Skeletal muscle tissue (tissue), 4 donors: Measurements from ENCODE around the gene ANKRD65. TPM values are rescaled to one million over a fixed set of nuclear protein-coding genes. Genes with fewer than 3 reads are reported as not detected.
A peak's percentile ranks its signal among the peaks of the same experiment; 100 is the strongest.

Experiments
- H3K27ac ChIP-seq: one replicate; pipeline ENCODE4 v1.7.0; 2013; ENCODE audit warnings: mild to moderate bottlenecking, low read depth, low read length, inconsistent platforms
- H3K27me3 ChIP-seq, 3 donors: one replicate each; pipeline ENCODE4 v1.7.0; 2013; ENCODE audit warnings: low read length in 3 of 3; ENCODE audit not compliant: control insufficient read depth in 3 of 3, insufficient read depth in 3 of 3
- H3K36me3 ChIP-seq, 3 donors: one replicate each; pipeline ENCODE4 v1.7.0; 2013; ENCODE audit warnings: low read length in 3 of 3; ENCODE audit not compliant: control insufficient read depth in 3 of 3, insufficient read depth in 3 of 3
- H3K4me1 ChIP-seq, 3 donors: one replicate each; pipeline ENCODE4 v1.7.0; 2013; ENCODE audit warnings: low read length in 3 of 3, mild to moderate bottlenecking in 3 of 3; ENCODE audit not compliant: control insufficient read depth in 3 of 3, insufficient read depth in 3 of 3
- H3K4me3 ChIP-seq, 3 donors: one replicate each; pipeline ENCODE4 v1.7.0; 2013; ENCODE audit warnings: low read length in 3 of 3
- H3K9ac ChIP-seq, 3 donors: one replicate each; pipeline ENCODE4 v1.7.0; 2013; ENCODE audit warnings: low read length in 3 of 3, mild to moderate bottlenecking in 3 of 3, moderate library complexity in 2 of 3, low read depth in 1 of 3
- H3K9me3 ChIP-seq, 3 donors: one replicate each; pipeline ENCODE4 v1.7.0; 2013; ENCODE audit warnings: low read length in 3 of 3; ENCODE audit not compliant: control insufficient read depth in 3 of 3
- total RNA-seq: library from RNA; depleted of rRNA; stranded (reverse); fragments of >200 nt; gene quantifications from one replicate; pipeline ENCODE4 v1.2.3, GENCODE V29; 2014
- donor health status: Osteomylitis.

ANKRD65 gene
- total RNA-seq, 1 donor from 2014 or later, result 5.7 TPM

DNA sequence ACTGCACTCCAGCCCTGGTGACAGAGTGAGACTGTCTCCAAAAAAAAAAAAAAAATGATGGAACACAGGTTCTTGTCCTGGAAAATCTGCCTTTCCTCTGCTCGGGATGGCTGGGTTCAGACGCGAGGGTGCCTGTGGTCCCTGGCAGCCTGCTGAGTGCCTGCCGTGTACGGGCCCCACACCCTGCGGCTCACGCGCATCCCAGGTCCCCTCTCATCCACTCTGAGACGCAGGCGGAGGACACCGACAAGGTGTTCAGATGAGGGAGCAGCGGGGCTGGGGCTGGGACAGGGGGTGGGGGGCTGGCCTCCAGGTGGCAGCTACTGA is 4.3 kb upstream of the ANKRD65 start:
- Histone ChIP-seq H3K27me3 (peaks cover 0 to 22% (median 5%) of the 10 kb centered on the region in 3 donors), H3K4me1 (peaks cover 9 to 15% (median 10%) of the 10 kb centered on the region in 3 donors), H3K27ac (no peak overlapping the region), H3K36me3 (no peaks in the 10 kb centered on the region), H3K9ac (no peak overlapping the region), H3K4me3 (no peak overlapping the region), H3K9me3 (no peaks in the 10 kb centered on the region)

DNA sequence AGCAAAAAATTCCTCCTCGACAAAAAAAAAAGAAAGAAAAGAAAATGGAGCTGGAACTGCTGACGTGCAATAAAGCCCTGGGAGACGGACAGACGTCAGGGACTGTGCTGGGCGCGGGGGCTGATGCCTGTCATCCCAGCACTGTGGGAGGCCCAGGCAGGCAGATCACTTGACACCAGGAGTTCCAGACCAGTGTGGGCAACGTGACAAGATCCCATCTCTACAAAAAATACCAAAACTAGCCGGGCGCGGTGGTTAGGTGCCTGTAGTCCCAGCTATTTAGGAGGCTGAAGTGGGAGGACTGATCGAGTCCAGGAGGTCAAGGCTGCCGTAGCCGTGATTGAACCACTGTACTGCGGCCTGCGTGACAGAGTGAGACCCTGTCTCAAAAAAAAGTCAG is 3.6 kb upstream of the ANKRD65 start:
- H3K4me1 ChIP-seq, result peaks cover 3 to 8% (median 4%) of the 10 kb centered on the region in 3 donors
- no peak overlapping the region for H3K27ac ChIP-seq
- no peaks in the 10 kb centered on the region for H3K9me3 ChIP-seq
- H3K27me3 ChIP-seq, result peaks cover 0 to 19% (median 5%) of the 10 kb centered on the region in 3 donors
- no peak overlapping the region for H3K9ac ChIP-seq
- H3K4me3 ChIP-seq, result no peak overlapping the region
- H3K36me3 ChIP-seq, result no peaks in the 10 kb centered on the region

DNA sequence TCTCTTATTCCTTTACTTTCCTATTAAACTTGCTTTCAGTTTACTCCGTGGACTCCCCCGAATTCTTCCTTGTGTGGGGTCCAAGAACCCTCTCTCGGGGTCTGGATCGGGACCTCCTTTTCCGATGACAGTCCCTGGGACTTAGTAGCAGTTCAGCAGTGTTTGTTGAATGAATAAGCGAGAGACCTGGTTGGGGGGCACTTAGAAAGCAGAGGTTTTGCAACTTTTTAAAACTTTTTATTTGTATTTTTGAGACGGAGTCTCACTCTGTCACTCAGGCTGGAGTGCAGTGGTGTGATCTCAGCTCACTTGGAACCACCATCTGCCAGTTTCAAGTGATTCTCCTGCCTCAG is 2.1 kb upstream of the ANKRD65 start:
- Histone ChIP-seq H3K9ac (no peak overlapping the region), H3K9me3 (no peaks in the 10 kb centered on the region), H3K36me3 (no peaks in the 10 kb centered on the region), H3K4me1 (peaks cover 0 to 5% (median 2%) of the 10 kb centered on the region in 3 donors), H3K27ac (no peak overlapping the region), H3K4me3 (no peak overlapping the region), H3K27me3 (peaks cover 0 to 15% (median 2%) of the 10 kb centered on the region in 3 donors)

DNA sequence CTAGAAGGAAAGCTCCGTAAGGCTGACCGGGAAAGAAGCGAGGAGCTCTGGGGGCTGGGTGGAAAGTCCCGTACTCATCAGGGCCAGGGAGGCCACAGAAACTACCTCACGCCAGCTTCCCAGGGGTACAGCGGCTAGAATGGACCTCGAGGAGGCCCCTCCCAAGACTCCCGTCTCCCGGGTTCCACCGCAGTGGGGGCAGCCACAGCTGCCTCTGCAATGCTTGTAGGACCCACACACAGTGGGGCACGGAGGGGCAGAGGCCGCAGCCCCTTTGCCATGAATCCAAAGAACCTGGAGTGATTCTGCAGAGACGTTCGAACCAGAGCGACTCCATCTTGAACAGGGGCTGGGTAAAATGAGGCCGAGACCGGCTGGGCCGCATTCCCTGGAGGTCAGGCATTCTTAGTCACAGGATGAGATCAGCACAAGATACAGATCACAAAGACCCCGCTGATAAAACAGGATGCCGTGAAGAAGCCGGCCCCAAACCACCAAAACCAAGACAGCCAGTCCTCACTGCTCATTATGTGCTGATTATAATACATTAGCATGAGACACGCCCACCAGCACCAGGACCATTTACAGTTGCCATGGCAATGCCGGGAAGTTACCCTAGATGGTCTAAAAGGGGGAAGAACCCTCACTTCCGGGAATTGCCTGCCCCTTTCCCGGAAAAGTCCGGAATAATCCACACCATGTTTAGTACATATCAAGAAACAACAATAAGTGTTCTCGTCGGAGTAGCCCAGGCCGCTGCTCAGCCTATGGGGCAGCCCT is 1.6 kb upstream of the ANKRD65 start:
- H3K9me3 ChIP-seq, result no peaks in the 10 kb centered on the region
- no peaks in the 10 kb centered on the region for H3K36me3 ChIP-seq
- no peak overlapping the region for H3K4me3 ChIP-seq
- H3K27ac ChIP-seq, result no peak overlapping the region
- H3K4me1 ChIP-seq, result peaks cover 0 to 5% (median 2%) of the 10 kb centered on the region in 3 donors
- H3K27me3 ChIP-seq, result peaks cover 0 to 13% (median 0%) of the 10 kb centered on the region in 3 donors
- H3K9ac ChIP-seq, result no peak overlapping the region

DNA sequence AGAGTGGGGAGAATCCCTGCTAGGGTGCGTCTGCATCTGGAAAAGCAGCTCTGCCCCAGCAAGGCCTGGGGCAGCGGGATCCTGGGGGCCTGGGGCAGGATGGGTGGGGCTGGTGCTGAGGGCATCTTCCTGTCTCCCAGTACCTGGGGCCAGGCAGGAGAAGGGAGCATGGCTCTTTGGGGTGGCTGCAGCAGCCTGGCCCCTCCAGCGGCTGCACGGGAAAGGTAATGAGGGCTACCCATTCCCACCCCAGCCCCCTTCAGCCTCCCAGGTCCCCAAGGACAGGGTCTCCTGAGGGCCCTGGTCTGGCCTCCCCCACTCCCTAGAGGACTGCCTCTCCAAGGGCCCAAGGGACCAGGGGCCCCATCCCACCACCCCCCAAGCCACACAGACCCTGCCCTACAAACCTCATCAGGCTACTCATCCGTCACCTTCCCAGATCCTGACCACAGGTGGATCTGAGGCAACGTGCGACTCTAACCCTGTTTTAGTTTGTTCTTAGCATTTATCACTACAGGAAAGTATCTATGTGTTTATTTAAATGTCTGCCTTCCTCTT is 910 bp upstream of the ANKRD65 start:
- Histone ChIP-seq H3K4me3 (no peak overlapping the region), H3K9me3 (no peaks in the 10 kb centered on the region), H3K36me3 (no peaks in the 10 kb centered on the region), H3K27me3 (peaks cover 0 to 13% (median 0%) of the 10 kb centered on the region in 3 donors), H3K9ac (no peak overlapping the region), H3K27ac (no peak overlapping the region), H3K4me1 (peaks cover 0 to 5% (median 2%) of the 10 kb centered on the region in 3 donors)

DNA sequence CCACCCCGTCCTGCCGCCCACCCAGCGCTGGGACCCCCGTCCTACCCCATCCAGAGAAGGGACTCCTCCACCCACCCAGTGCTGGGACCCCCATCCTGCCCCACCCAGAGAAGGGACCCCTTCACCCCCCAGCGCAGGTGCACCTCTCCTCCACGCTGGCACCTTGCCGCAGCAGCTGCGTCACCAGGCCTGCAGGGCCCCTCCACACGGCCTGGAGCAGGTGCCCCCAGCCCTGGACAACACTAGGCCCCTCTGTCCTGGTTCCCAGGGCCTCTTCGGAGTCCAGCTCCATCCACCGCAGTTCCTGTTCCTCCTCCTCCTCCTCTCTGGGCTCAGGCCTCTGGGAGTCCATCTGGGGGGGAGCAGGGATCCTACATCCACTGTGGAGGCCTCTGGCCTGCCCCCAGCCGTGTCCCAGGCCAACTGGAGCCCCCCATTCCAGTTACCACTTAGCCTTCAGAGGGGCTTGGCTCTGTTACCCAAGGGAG is 378 bp downstream of the ANKRD65 start:
- Histone ChIP-seq H3K27ac (no peak overlapping the region), H3K4me3 (no peak overlapping the region), H3K9ac (peak overlapping the region in 1 of 3 donors; percentile 25), H3K9me3 (no peaks in the 10 kb centered on the region), H3K27me3 (peaks cover 0 to 10% (median 0%) of the 10 kb centered on the region in 3 donors), H3K36me3 (no peaks in the 10 kb centered on the region), H3K4me1 (peaks cover 0 to 5% (median 2%) of the 10 kb centered on the region in 3 donors)

DNA sequence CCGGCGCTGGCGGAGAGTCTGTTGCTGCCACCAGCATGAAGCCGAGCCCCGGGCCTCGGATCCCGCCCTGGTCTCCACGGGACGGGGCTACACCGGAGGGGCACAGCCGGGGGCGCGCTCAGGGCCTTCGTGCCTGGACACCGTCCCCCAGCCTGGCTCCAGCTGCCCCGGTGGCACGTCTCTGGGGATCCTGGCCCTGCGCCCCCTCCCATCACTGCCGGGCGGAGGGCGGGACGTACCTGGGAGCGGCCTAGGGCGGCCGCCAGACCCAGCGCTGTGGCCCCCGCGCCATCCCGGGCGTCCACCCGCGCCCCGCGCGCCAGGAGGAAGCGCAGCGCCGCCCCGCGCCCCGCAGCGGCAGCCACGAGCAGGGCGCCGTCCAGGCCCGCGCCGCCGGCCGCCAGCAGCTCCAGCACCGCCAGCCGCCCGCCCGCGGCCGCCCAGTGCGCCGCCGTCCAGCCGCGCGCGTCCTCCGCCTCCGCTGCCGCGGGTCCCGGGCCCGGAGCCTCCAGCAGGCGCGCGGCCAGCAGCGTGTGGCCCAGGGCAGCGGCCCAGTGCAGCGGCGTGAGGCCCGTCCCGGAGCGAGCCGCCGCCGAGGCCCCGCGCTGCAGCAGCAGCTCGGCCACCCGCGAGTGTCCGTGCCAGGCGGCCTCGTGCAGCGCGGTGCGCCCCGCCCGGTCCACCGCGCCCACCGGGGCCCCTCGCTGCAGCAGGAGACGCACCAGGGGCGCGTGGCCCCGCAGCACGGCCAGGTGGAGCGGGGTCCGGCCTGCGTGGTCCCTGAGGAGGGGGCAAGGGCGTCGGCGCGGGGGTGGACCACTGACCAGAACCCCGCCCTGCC is 1.0 kb downstream of the ANKRD65 start:
- H3K27ac ChIP-seq, result no peak overlapping the region
- H3K4me3 ChIP-seq, result peak overlapping the region; percentile 23 to 52 (median 51)
- peak overlapping the region in 2 of 3 donors; percentile 68 to 74 for H3K9ac ChIP-seq
- peaks cover 0 to 10% (median 0%) of the 10 kb centered on the region in 3 donors for H3K27me3 ChIP-seq
- H3K36me3 ChIP-seq, result no peaks in the 10 kb centered on the region
- peaks cover 0 to 5% (median 2%) of the 10 kb centered on the region in 3 donors for H3K4me1 ChIP-seq
- H3K9me3 ChIP-seq, result no peaks in the 10 kb centered on the region

DNA sequence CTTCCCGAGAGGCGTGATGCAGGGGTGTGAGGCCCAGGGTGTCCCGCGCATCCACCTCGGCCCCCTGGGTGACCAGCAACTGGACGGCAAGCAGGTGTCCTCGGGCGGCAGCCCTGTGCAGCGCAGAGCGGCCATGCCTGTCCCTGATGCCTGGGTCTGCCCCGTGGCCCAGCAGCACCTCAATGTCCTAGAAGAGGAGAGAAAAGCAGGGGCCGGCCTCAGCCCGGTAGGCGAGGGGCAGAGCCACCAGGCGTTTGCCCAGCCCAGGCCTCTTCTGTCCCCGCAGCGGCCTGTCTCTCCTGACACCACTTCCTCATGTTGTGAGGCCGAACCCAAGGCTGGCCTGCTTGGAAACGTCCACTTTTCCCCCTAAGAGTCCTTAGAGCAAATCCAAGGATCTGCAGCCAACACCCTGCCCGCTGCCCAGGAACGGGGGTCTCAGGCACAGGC is 1.7 kb downstream of the ANKRD65 start:
- Histone ChIP-seq H3K27me3 (peaks cover 0 to 10% (median 0%) of the 10 kb centered on the region in 3 donors), H3K4me1 (peaks cover 0 to 5% (median 2%) of the 10 kb centered on the region in 3 donors), H3K9me3 (no peaks in the 10 kb centered on the region), H3K9ac (peak overlapping the region in 2 of 3 donors; percentile 68 to 74), H3K4me3 (peak overlapping the region; percentile 23 to 52 (median 51)), H3K27ac (no peak overlapping the region), H3K36me3 (no peaks in the 10 kb centered on the region)

DNA sequence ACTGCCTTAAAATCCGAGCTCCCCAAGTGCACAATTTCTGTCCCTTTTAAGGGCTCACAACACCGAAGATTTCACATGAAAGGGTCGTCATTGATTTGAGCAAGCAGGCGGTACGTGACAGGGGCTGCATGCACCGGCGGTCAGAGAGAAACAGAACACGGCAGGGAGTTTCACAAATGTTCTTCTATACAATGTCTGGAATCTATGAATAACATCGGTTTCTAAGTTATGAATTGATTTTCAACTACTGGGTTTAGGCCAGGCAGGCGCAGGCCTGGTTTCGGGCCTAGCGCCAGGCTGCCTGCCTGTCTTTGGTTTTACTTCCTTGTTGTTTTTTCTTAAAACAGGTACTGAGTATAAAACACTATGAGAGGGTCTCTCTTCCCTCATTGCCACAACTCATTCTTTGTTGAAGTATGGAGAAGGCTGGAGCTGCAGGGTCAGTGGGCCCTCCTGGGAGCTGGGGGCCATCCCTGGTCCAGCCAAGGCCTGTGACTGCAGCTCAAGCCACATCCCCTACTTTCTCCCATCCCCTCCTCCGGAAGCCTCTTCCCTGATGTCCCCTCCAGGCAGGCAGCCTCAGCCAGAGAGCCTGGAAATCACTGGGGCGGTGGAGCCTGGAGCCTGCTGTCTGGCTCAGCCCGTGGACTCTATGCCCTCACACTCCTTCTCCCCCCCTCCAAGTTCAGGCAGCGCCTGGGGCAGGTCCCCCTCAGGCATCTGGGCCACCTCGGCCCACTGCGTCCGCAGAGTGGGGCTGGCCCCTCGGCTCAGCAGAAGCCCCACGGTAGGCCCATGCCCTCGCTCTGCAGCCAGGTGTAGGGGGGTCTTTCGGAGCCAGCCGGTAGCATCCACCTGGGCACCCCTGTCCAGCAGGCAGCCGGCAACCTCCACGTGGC is 2.4 kb downstream of the ANKRD65 start:
- Histone ChIP-seq H3K36me3 (no peaks in the 10 kb centered on the region), H3K9me3 (no peaks in the 10 kb centered on the region), H3K4me3 (no peak overlapping the region), H3K27ac (no peak overlapping the region), H3K9ac (peak overlapping the region in 1 of 3 donors; percentile 74), H3K4me1 (peaks cover 0 to 5% (median 2%) of the 10 kb centered on the region in 3 donors), H3K27me3 (peaks cover 0 to 10% (median 0%) of the 10 kb centered on the region in 3 donors)
